HG03575 (cell line): ENCODE results near the gene SAE1.
"Not testable (repeated sequence)": the region's sequence is repeated elsewhere in the genome, so short reads cannot be mapped to it uniquely, and the experiment has no call there.

Experiments
- ATAC-seq: cut with Tn5 transposase; IDR thresholded peaks from one replicate; pipeline ENCODE4 v1.9.1; 2021; ENCODE audit not compliant: unreplicated experiment, insufficient number of reproducible peaks, low FRiP score; ENCODE audit errors: extremely low read depth

Gene SAE1

GRCh38 chr19:47130589-47131227, at the start of gene SAE1:
Gene SAE1, plus strand, starts transcription at chr19:47130835. Its CDS starts 96 bp downstream, at chr19:47130931.
- ATAC-seq, result no peak

GRCh38 chr19:47081095-47081494, 49.5 kb upstream of the SAE1 start:
- ATAC-seq, result no peak

- ATAC-seq, result no peak
These were observed 48.1 kb upstream of the SAE1 start for GRCh38 chr19:47082493-47082892.

GRCh38 chr19:47084879-47085439, 45.7 kb upstream of the SAE1 start:
- no peak for ATAC-seq

GRCh38 chr19:47086280-47086679, 44.4 kb upstream of the SAE1 start:
- ATAC-seq, result no peak

GRCh38 chr19:47089767-47090350, 40.8 kb upstream of the SAE1 start:
- ATAC-seq, result no peak

- ATAC-seq, result no peak
These were observed 37.4 kb upstream of the SAE1 start for GRCh38 chr19:47093254-47093653.

GRCh38 chr19:47093841-47094240, 36.8 kb upstream of the SAE1 start:
- no peak for ATAC-seq

GRCh38 chr19:47094557-47095475, 35.8 kb upstream of the SAE1 start:
- no peak for ATAC-seq

GRCh38 chr19:47095476-47096099, 35.0 kb upstream of the SAE1 start:
- ATAC-seq, result no peak

- ATAC-seq, result no peak
These were observed 34.4 kb upstream of the SAE1 start for GRCh38 chr19:47096100-47096704.

- ATAC-seq, result no peak
These were observed 33.9 kb upstream of the SAE1 start for GRCh38 chr19:47096721-47097120.

- no peak for ATAC-seq
These were observed 33.0 kb upstream of the SAE1 start for GRCh38 chr19:47097396-47098201.

GRCh38 chr19:47098608-47099007, 32.0 kb upstream of the SAE1 start:
- no peak for ATAC-seq

- no peak for ATAC-seq
These were observed 31.0 kb upstream of the SAE1 start for GRCh38 chr19:47099576-47100050.

GRCh38 chr19:47100290-47100689, 30.3 kb upstream of the SAE1 start:
- ATAC-seq, result no peak

GRCh38 chr19:47101116-47101515, 29.5 kb upstream of the SAE1 start:
- ATAC-seq, result not testable (repeated sequence)
